Hematopoietic multipotent progenitor cell (in vitro differentiated cells): ENCODE data around the gene TNFSF18. TPM values are rescaled to one million over a fixed set of nuclear protein-coding genes. Genes with fewer than 3 reads are reported as not detected.
"Not testable (repeated sequence)": the region's sequence is repeated elsewhere in the genome, so short reads cannot be mapped to it uniquely, and the experiment has no call there.

Source experiments
- DNase-seq, 3 donors: peaks; one replicate each; pipeline ENCODE4 v3.0.0-alpha.2; 2011 to 2015; ENCODE audit warnings: low read depth in 2 of 3, low spot score in 2 of 3
- total RNA-seq: library from RNA; depleted of rRNA; stranded (reverse); fragments of >200 nt; gene quantifications from one replicate; pipeline ENCODE4 v1.2.3, GENCODE V29; 2012

TNFSF18 gene, protein sequence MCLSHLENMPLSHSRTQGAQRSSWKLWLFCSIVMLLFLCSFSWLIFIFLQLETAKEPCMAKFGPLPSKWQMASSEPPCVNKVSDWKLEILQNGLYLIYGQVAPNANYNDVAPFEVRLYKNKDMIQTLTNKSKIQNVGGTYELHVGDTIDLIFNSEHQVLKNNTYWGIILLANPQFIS
- under 0.01 TPM for total RNA-seq

DNA sequence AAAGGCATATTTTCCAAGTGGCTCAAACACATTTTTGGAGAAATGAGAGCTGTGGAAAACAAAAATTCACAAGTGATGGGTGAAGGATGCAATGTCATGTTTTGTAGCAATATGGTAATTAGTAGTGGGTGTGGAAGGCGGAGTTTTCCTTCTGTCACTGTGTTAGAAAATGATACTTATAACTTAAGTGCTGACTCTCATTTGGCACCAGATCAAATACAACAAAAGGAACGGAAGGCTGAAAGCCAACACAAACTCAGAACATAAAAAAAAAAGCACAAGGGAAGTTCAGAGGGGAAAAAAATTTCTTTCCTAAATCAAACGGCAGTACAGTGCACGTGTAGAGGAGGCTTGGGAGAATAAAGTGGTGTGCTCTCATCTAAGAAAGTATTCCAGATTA is at the start of gene TNFSF18:
TSS of gene TNFSF18 (minus strand) at position 77 of the 400 bp plus-strand sequence. CDS start at position 32, 45 bp downstream.
- DNase-seq, result peak in 1 of 3 donors; percentile 67

DNA sequence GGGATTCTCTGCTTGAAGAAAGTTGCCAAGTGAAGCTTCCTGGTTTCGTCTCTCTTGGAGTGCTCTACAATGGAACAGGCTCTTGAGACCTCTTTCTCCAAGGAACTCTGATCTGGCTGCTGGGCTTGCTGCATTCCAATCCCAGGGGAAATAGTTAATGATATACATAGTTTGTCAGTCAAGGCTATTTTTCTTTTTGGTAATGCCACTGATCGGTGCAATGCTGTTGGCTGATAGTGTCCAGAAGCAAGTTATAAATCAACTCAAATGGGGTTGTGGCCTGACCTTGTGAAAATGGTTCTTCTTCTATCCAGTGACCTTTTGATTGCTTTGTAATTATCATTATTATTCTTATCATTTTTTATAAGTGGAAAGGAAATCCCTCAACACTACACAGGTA is 48.4 kb upstream of the TNFSF18 start:
- DNase-seq, result no peak

DNA sequence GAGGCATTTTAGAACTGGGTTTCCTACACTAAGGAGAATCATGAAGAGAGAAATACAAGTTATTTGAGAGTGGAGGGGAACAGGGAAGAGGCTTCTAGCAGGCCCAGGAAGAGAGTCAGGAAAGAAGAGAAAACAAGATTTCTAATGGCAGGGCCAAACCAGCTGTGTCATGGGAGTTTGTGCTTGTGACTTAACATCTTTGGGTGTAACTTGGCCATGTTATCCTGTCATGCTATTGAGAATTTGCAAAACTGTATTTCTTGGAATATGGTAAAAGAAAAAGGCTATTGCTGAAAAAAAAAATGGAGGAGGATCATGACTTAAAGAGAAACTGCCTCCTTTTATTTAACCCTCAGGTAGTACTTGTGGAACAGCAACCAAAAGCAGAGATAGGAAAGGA is 47.4 kb upstream of the TNFSF18 start:
- no peak for DNase-seq

- DNase-seq, result no peak
Observed at GRCh38 chr1:173097001-173097400, 46.3 kb upstream of the TNFSF18 start.

- DNase-seq, result no peak
Observed at GRCh38 chr1:173095632-173096031, 44.9 kb upstream of the TNFSF18 start.

DNA sequence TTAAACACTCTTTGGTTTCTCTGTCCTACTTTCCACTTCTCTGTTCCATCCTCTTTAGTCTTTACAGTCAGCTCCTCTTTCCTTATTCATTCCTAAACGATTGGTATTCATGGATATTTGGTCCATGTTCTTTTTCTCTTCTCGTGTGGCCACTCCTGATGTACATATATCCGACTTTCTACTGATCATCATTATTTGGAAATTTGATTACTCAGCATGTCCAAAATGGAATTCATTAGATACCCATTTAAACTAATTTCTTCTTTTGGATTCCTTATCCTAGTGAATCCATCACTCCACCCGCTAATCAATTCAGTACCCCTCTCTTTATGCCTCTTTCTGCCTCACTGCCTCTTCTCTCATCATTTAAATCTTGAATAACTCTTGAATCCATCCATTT is 43.8 kb upstream of the TNFSF18 start:
- no peak for DNase-seq

DNA sequence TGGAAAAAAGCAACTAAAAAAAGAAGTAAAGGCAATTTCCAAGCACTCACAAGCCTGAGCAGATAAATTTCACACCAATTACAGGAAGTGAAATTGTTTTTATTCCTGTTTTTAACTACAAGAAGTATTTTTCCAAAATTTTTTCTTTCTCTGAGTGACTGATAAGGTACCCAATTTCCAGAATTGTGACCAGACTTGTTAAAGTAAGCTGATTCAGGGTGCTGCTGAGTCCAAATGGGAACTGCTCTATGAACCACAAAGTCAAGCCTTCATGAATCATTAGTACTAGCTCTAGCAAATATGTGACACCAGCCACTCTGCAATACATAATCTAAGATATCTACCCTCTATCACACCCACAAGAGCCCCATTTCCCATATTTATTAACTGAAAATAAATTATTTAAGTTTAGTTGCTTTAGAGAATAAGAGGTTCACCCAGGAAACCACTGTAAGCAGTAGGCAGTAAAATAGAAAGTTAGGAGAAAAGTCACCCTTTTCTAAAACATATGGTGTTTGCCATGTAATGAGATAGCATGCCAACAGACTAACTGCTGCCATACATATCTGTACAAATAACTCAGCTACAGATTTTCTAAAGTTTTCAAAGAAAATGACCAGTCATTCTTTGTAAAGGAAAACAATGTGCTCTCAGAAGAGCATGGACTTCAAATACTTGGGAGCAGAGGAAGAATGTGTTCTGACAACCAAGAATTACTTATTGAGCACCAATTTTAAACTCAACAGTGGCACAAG is 43.1 kb upstream of the TNFSF18 start:
- no peak for DNase-seq

DNA sequence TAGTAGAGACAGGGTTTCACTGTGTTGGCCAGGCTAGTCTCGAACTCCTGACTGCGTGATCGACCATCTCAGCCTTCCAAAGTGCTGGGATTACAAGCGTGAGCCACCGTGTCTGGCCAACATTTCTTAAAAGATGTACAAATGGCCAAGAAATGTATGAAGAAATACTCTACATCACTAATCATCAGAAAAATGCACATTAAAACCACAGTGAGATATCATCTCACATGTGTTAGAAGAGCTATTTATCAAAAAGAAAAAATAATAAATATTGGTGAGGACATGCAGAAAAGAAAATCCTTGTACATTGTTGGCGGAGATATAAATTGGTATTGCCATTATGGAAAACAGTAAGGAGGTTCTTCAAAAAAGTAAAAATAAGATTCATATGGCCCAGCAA is 33.6 kb upstream of the TNFSF18 start:
- no peak for DNase-seq

DNA sequence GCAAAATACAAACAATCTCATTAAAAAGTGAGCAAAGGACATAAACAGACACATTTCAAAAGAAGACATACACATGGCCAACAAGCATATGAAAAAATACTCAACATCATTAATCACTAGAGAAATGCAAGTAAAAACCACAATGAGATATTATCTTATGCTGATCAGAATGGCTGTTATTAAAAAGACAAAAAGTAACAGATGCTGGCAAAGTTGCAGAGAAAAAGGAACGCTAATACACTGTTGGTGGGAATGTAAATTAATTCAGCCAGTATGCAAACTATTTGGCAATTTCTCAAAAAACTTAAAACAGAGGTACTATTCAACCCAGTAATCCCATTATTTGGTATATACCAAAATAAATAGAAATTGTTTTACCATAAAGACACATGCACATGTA is 32.2 kb upstream of the TNFSF18 start:
- no peak for DNase-seq

DNA sequence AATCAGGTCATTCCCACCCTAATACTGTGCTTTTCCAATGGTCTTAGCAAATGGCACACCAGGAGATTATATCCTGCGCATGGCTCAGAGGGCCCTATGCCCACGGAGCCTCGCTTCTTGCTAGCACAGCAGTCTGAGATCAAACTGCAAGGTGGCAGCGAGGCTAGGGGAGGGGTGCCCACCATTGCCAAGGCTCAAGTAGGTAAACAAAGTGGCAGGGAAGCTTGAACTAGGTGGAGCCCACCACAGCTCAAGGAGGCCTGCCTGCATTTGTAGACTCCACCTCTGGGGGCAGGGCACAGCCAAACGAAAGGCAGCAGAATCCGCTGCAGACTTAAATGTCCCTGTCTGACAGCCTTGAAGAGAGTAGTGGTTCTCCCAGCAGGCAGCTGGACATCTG is 23.5 kb upstream of the TNFSF18 start:
- DNase-seq, result not testable (repeated sequence)

DNA sequence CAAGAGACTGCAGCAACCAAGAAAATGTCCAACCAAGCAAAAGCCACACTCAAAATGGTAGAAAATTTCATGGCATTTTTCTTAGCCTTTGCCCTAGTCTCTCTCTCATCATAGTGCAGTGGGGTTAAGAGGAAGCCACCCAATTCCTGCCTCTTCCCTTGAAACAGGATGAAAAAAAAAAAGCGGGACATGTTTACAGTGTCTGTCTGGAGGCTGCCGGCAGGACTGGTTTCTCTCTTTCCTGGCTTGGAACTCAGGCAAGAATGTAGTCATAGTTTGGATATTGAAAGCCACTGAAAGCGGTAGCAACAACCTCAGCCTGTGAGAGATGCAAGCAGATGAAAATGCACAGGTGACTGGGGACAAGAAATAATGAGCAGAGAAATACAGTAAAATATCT is 13.3 kb upstream of the TNFSF18 start:
- DNase-seq, result no peak

- no peak for DNase-seq
Observed at GRCh38 chr1:173063171-173063570, 12.4 kb upstream of the TNFSF18 start.

DNA sequence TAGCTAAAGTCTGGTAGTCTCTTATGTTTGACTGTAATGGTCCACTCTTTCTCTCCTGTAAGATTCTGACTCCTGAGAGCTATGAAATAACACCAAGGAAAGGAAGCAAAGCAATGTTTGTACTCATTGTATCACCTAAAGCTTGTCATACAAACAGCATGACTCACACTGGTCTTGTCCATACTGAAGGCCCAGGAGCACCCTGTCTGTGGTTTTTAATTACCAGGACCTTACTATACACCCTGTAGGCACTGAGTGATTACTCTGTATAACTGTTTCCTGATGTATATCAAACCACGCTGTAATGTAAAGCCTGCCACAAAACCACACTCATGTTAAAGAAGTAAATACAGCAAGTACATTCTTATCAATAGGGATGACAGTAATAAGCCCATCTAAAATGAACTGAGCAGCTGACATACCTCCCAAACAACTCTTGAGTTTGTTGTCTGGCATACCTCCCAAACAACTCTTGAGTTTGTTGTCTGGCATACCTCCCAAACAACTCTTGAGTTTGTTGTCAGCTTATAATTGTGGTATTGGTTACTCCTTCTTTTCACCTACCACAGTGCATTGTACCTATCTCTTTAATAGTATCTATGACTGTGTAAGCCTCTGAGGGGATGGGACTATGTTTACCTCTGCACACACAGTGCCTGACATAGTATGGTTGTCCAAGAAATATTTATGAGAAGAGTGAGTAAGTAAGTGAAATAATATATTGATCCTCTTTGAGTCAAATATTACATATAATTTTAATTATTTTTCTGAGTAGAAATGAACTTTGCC is 11.6 kb upstream of the TNFSF18 start:
- no peak for DNase-seq

DNA sequence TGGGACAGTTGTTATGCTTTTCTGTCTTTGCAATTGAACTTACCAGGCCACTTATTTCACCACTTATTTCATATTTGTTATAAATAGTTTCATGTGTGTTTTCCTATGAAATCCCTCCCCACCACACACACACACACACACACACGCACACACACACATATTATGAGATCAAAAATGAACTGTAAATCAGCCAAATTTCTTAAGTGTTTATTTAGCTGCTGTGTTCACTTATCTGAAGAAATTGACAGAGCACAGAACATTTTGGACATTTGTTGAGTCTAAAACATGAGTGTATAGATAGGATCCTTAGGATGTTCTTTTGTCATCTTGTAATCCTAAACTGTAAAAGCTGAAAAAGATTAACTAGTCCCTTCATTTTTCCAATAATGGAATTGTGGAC is 7.8 kb upstream of the TNFSF18 start:
- no peak for DNase-seq

DNA sequence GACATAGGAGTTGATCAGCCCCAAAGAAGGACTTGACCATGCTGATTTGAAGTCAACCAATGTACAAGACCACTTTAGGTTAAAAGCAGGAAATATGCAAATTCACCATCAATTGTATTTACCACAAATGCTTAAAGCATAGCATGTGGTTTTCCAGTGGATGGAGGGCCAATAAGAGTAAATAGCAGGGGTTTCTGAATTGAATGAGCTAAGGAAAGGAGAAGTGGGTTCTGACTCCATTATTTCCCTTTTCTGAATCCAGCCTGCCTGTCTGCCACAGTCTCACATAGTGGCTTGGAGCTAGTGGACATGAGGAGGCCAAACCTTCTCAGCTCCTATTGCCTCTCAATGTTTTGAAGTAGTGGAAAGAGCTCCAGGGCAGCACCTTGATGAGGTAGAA is 7.2 kb upstream of the TNFSF18 start:
- peak in 1 of 3 donors; percentile 31 for DNase-seq

DNA sequence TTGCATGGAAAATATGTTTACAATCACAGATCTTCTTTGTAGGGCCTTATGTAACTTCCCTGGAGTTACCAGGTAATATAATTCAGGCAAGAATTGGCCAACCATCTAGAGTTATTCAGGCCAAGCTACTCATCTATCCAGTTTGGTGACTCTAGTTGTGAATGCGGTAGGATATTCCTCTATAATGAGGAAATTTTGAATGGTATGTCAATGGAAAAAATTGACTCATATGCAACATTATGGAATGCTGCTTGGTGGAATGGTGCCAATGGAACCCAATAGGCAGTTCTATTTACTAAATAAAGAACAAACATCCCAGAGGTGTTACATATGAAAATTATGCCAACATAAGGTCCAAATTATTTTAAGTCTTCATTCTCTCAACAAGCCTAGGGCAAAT is 5.6 kb upstream of the TNFSF18 start:
- DNase-seq, result no peak

DNA sequence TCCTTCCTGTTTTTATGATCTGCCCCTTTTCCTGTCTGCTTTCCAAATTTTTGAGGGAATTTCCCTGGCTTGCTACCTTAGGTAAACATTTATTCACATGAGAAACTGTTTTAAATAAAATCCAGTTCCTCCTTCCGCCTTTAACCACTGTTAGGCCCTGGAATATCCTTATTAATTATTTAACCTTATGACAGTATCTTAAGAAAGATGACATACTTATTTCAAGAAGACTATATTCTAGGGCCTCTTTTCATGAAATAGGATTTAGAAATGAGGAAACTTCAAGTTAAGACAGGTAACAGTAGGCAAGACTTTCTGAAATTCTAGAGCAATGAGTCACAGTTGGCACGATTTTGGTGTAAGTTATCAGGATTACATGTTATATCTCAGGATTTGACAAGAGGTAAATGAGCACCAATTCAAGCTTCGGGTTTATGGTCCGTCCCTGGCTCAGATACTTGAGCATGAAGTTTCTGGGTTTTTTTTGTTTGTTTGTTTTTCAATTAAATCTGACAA is 2.0 kb upstream of the TNFSF18 start:
- DNase-seq, result no peak

DNA sequence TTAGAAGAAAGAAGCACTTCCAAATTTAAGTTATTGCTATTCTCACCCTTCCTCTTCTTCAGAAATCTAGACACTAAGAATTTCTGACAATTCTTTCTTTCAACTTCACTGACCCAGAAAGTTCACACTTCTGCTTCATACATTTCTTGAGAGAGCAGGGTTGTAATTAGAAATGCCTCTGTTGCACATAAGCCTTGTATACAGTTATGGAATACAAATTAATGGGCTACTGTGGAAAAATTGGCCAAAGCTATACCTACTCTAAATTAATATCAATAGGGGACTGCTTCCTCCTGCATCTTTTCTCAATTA is 1.5 kb downstream of the TNFSF18 start:
- no peak for DNase-seq

DNA sequence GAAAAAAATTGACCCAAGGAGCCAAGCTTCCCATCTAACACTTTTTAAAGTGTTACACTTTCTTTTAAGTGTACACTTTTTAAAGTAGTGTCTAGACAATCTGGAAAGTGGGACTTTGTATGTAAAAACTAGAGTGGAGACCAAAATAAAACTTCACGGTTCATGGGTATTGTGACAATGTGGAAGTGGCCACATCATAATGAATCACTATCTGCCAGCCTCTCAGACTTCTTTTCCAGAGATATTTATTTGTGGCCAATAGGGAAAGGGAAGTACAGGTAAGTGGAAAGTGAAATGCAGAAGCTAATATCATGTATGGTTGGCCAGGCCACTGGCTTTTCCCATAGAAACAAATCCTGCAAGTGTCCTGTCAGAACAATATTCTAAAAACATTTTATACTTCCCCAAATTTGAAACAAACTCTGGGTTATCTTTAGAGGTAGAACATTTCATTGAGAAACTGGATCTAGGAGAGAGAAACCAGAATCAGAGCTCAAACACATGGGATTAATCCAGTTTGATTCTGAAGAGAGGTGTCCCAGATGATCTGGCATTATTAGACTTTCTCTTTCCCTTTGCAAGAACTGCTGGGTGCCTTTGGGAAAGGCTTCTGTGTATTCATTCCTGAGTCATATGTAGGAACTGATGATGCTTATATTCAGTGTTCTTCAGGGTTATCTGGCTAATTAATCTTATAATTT is 2.0 kb downstream of the TNFSF18 start:
- DNase-seq, result no peak

DNA sequence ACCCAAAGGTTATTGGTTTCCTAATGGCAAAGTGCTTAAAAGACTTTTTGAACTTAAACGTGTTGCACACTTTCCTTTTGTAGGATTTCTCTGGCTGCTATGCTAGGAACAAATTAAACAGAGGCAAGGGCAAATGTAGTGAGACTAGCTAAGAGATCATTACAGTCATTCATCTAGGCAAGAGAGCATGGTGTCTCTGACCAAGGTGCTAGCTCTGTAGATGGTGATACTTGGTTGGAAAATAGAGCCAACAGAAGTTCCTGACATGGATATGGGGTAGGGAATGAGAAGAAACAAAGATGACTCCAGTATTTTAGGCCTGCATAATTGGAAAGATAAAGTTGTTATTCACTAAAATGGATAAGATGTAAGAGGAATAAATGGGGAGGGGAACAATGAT is 6.1 kb downstream of the TNFSF18 start:
- no peak for DNase-seq

DNA sequence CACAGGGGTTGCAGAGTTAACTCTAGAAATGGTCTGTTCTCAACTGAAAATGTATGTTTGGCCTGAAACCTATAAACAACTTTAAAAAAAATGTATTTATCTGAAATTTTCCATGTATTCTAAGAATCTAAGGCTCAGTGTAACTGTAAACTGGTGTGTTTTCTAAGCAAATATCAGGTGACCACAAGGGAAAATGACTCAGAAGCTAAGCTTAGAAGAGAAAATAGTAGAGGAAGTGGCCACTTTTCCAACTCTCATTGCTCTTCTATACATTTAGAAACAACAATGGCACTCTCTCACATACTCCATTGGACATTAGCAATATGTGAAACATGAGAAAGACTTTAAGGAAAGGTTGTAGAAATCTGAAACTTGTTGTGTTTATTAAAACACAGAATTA is 7.5 kb downstream of the TNFSF18 start:
- peak in 1 of 3 donors; percentile 12 for DNase-seq
